Thyroid gland (tissue), 4 donors: ENCODE data around the gene ADAMTS17. TPM values are rescaled to one million over a fixed set of nuclear protein-coding genes. Genes with fewer than 3 reads are reported as not detected.

ENCODE experiments used
- DNase-seq, 2 donors: peaks; one replicate each; pipeline ENCODE4 v3.0.0-alpha.2; 2019
- H3K27ac ChIP-seq, 3 donors: fragments of 200-600 bp; sonication (generic); 1 replicate in 2 of 3; 2 replicates in 1 of 3; pipeline ENCODE4 v1.5.1; 2016 to 2019; ENCODE audit warnings: mild to moderate bottlenecking in 1 of 3, moderate library complexity in 1 of 3
- H3K27me3 ChIP-seq: fragments of 200-600 bp; sonication (generic); one replicate; pipeline ENCODE4 v1.5.1; 2019
- H3K36me3 ChIP-seq, 2 donors: fragments of 200-600 bp; sonication (generic); one replicate each; pipeline ENCODE4 v1.5.1; 2016 to 2019
- H3K4me1 ChIP-seq, 2 donors: fragments of 200-600 bp; sonication (generic); one replicate each; pipeline ENCODE4 v1.5.1; 2017 to 2019
- H3K4me3 ChIP-seq, 3 donors: fragments of 200-600 bp; sonication (generic); replicated peaks in 1 of 3; 1 replicate in 2 of 3; 2 replicates in 1 of 3; pipeline ENCODE4 v1.5.1; 2016; ENCODE audit warnings: mild to moderate bottlenecking in 1 of 3
- H3K9me3 ChIP-seq: fragments of 200-600 bp; sonication (generic); one replicate; pipeline ENCODE4 v1.5.1; 2017
- CTCF ChIP-seq, 6 experiments: fragments of 200-600 bp in 3 of 6; fragments of 450-650 bp in 3 of 6; sonication (generic) in 3 of 6; IDR thresholded peaks; one replicate each; pipeline ENCODE4 v1.5.1; 2016 to 2019; ENCODE audit warnings: antibody characterized with exemption in 6 of 6, mild to moderate bottlenecking in 2 of 6, inconsistent platforms in 1 of 6, moderate library complexity in 1 of 6
- POLR2A ChIP-seq, 2 donors: fragments of 450-650 bp; IDR thresholded peaks; one replicate each; pipeline ENCODE4 v1.6.1; 2017; ENCODE audit warnings: antibody characterized with exemption in 2 of 2, mild to moderate bottlenecking in 2 of 2, moderate library complexity in 1 of 2
- WGBS, 2 donors: methylation state at CpG; one replicate each; pipeline ENCODE4 v1.1.5; 2017; 5-methylcytosine and 5-hydroxymethylcytosine counted together
- intact Hi-C: fragments of 100-400 bp; cut with DNase I; formaldehyde crosslinking; loops from one replicate; pipeline ENCODE4 v1.15.1; 2023
- total RNA-seq, 4 donors: library from RNA; depleted of rRNA; stranded (reverse); fragments of >200 nt; gene quantifications; one replicate each; pipeline ENCODE4 v1.2.3, GENCODE V29; 2016

ADAMTS17 gene
- total RNA-seq, 4 donors from 2014 or later, result 3.5 to 667 (median 5.3) TPM

DNA sequence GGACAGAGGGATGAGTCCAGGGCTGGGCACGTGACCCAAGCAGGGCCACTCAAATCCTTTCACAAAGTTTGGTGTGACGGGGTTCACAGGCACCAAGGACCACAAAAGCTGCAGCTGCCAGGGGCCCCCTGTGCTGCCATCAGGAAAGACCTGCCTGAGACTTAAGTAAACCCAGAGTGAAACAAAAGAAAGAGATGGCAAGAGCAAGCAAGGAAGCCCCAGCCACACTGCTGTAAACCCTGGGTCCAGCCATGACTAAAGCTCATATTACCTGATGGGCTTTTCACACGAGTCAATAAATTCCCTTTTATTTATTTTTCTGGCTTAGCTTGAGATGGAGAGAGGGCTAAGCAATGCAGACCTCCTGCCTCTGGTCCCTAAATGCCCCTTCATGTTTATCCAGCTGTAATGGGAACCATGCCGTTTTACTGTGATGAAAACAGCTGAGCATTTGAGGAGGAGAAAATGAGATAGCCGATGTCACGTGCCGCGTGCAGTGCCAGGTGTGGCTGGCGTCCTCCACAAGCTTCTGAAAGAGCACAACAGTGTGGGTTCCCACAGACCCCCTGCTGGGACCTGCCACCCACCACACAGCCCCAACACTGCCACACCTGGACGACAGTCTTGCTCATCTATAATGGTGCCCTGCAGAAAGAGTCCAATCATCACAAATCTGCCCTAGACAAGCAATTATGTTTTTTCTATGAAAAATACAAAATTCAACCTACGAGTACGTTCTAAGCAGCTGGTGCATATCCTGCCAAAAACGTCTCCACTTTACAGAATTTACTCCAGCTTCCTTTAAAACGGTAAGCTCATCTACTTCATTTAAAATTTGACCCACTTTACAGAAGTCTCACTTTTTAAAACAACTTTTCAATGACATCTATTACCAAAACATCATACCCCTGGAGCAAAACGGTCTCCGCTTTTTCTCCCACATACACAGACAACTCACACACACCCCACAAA, 34.2 kb downstream of the ADAMTS17 start:
- Histone ChIP-seq H3K4me3 (no peak overlapping the region), H3K27me3 (no peaks in the 10 kb centered on the region), H3K9me3 (no peaks in the 10 kb centered on the region), H3K4me1 (no peaks in the 10 kb centered on the region), H3K27ac (no peak overlapping the region), H3K36me3 (no peaks in the 10 kb centered on the region)
- 77 to 80% methylated on average over 16 of the region's 16 CpGs for WGBS, 2 donors
- TF ChIP-seq POLR2A (IDR thresholded peaks at IDR 0.05) (no peak), CTCF (IDR thresholded peaks at IDR 0.05) (no peak)
- DNase-seq, result no peak
- intact Hi-C loops, result no loop called here

DNA sequence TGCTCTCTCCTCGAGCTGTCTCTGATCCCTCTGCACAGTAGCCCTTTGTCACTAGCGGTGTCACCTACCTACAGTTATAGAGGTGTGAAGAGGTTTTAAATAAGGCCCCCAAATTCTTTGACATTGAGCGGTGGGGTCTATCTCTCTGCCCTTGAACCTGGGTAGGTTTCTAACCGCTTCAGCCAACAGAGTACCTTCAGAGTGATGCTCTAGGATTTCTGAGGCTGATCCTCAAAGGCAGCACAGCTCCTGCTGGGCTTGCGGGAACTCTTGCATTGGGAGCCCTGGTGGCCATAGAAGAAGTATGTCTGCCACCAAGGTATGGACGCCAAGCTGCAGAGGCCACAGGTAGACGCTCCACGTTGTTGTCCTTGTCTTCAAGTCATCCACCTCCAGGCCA, 35.7 kb downstream of the ADAMTS17 start:
- no peak for DNase-seq
- H3K9me3 ChIP-seq, result no peaks in the 10 kb centered on the region
- no peak for TF ChIP-seq POLR2A (IDR thresholded peaks at IDR 0.05)
- TF ChIP-seq CTCF (IDR thresholded peaks at IDR 0.05), result no peak
- no peak overlapping the region for H3K27ac ChIP-seq
- H3K4me3 ChIP-seq, result no peak overlapping the region
- H3K36me3 ChIP-seq, result no peaks in the 10 kb centered on the region
- intact Hi-C loops, result no loop called here
- no peaks in the 10 kb centered on the region for H3K27me3 ChIP-seq
- WGBS, 2 donors, result 92 to 93% methylated on average over 3 to 8 of the region's 8 CpGs
- H3K4me1 ChIP-seq, result no peaks in the 10 kb centered on the region

DNA sequence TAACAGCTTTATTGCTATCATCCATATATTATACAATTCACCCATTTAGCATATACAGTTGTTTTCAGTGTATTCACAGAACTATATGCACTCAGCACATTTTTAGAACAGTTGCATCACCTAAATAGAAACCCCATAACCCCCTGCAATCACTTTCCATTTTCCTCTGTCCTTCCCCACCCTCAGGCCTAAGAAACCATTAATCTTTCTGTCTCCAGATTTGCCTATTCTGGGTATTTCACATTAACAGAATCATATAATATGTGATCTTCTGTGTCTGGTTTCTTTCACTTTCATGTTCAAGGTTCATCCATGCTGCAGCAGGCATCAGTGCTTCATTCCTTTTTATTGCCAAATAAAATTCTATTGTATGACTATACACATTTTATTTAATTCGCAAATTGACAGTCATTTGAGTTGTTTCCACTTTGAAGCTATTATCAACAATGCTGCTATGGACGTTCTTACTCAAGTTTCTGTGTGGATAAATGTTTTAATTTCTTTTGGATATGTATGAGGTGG, 39.8 kb downstream of the ADAMTS17 start:
- DNase-seq, result no peak
- H3K36me3 ChIP-seq, result no peaks in the 10 kb centered on the region
- H3K27me3 ChIP-seq, result no peaks in the 10 kb centered on the region
- no peak overlapping the region for H3K27ac ChIP-seq
- no peak overlapping the region for H3K4me3 ChIP-seq
- WGBS, 2 donors, result 84 to 90% methylated on average over 2 of the region's 2 CpGs
- no peaks in the 10 kb centered on the region for H3K9me3 ChIP-seq
- TF ChIP-seq CTCF (IDR thresholded peaks at IDR 0.05) (no peak), POLR2A (IDR thresholded peaks at IDR 0.05) (no peak)
- H3K4me1 ChIP-seq, result no peaks in the 10 kb centered on the region
- intact Hi-C loops, result no loop called here

- Histone ChIP-seq H3K4me3 (no peak overlapping the region), H3K4me1 (no peaks in the 10 kb centered on the region), H3K27me3 (no peaks in the 10 kb centered on the region), H3K9me3 (no peaks in the 10 kb centered on the region), H3K36me3 (no peaks in the 10 kb centered on the region), H3K27ac (no peak overlapping the region)
- intact Hi-C loops, result no loop called here
- 89 to 90% methylated on average over 7 of the region's 7 CpGs for WGBS, 2 donors
- TF ChIP-seq POLR2A (IDR thresholded peaks at IDR 0.05) (no peak), CTCF (IDR thresholded peaks at IDR 0.05) (no peak)
- DNase-seq, result no peak
Observed at GRCh38 chr15:100298257-100298656, 43.5 kb downstream of the ADAMTS17 start.

DNA sequence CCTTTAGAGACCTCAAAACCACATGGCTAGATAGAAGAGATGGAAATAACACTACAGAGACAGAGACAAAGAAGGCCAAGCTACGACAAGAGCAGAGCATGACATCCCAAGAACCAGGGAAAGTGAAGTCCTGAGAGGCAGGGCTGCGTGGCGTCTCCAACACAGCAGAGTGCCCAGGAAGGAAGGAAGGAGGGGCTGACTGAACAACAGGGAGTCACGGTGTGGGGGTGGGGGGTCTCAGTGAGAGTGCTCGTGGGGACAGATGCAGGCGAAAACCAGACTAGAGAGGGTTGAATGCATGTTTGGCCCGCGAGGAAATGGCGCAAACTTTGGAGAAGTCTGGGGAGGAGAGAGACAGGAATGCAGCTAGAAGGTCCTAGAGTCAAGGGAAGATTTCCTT, 44.0 kb downstream of the ADAMTS17 start:
- H3K4me3 ChIP-seq, result no peak overlapping the region
- no peaks in the 10 kb centered on the region for H3K4me1 ChIP-seq
- 76 to 78% methylated on average over 9 of the region's 9 CpGs for WGBS, 2 donors
- no peak for TF ChIP-seq CTCF (IDR thresholded peaks at IDR 0.05)
- no peak for TF ChIP-seq POLR2A (IDR thresholded peaks at IDR 0.05)
- DNase-seq, result no peak
- H3K9me3 ChIP-seq, result no peaks in the 10 kb centered on the region
- intact Hi-C loops, result no loop called here
- H3K27ac ChIP-seq, result no peak overlapping the region
- no peaks in the 10 kb centered on the region for H3K36me3 ChIP-seq
- H3K27me3 ChIP-seq, result no peaks in the 10 kb centered on the region
